NCI-H128 (cell line): ENCODE measurements around the gene SMYD4.
"Not testable (repeated sequence)": the region's sequence is repeated elsewhere in the genome, so short reads cannot be mapped to it uniquely, and the experiment has no call there.

Experiments used
- DNase-seq: peaks from one replicate; lab custom pipeline; 2025; ENCODE audit not compliant: unreplicated experiment; lab: John Stamatoyannopoulos, UW

Gene SMYD4

DNA sequence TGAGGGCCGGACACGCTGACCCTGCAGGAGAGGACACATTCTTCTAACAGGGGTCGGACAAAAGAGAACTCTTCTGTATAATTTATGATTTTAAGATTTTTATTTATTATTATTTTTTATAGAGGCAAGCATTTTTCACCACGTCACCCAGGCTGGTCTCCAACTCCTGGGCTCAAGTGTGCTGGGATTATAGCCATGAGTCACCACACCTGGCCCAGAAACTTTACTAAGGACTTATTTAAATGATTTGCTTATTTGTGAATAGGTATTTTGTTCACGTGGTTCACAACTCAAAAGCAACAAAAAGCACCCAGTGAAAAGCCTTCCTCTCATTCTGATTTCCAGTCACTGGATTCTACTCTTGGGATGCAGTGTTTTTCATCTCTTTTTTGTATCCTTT is 70.2 kb downstream of the SMYD4 start:
- DNase-seq, result no peak

DNA sequence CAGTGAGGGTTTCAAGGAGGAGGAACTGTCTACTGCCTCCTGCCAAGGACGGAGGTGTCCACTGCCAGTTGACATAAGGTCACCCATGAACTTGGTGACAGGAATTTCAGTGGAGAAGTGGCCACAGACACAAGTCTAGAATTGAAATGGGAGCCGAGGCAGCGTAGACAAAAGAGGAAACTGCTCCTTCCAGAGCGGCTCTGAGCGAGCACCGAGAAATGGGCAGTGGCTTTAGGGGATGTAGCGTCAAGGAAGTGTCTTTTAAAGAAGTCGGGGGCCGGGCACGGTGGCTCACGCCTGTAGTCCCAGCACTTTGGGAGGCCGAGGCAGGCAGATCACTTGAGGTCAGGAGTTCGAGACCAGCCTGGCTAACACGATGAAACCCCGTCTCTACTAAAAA is 70.9 kb downstream of the SMYD4 start:
- no peak for DNase-seq

DNA sequence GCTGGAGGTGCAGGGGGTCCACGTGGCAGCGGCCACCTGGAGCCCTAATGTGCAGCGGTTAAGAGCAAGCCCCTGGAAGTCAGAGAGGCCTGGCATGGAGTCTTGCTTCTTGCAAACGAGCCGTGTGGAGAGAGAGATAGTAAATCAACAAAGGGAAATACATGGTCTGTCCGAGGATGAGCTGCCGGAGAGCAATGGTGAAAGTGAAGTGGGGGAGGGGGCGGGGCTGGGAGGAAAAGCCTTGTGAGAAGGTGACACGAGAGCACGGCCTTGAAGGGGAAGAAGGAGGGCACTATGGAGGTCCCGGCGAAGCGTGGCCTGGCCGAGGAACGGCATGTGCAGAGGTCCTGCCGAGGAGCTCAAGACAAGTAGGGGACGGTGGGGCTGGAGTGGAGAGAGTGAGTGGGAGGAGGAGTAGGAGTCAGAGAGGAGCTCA is 73.9 kb downstream of the SMYD4 start:
- DNase-seq, result no peak

DNA sequence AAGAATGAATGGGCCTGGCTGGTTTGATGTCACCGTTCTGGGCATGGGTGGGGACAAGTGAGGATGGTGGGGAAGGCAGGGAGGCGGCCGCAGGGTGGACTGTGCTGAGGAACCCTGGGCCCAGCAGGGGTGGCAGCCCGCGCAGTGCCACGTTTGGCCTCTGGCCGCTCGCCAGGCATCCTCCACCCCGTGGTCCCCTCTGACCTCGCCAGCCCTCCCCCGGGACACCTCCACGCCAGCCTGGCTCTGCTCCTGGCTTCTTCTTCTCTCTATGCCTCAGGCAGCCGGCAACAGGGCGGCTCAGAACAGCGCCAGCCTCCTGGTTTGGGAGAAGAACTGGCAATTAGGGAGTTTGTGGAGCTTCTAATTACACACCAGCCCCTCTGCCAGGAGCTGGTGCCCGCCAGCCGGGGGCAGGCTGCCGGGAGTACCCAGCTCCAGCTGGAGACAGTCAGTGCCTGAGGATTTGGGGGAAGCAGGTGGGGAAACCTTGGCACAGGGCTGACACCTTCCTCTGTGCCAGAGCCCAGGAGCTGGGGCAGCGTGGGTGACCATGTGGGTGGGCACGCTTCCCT is 74.4 kb downstream of the SMYD4 start:
- no peak for DNase-seq

DNA sequence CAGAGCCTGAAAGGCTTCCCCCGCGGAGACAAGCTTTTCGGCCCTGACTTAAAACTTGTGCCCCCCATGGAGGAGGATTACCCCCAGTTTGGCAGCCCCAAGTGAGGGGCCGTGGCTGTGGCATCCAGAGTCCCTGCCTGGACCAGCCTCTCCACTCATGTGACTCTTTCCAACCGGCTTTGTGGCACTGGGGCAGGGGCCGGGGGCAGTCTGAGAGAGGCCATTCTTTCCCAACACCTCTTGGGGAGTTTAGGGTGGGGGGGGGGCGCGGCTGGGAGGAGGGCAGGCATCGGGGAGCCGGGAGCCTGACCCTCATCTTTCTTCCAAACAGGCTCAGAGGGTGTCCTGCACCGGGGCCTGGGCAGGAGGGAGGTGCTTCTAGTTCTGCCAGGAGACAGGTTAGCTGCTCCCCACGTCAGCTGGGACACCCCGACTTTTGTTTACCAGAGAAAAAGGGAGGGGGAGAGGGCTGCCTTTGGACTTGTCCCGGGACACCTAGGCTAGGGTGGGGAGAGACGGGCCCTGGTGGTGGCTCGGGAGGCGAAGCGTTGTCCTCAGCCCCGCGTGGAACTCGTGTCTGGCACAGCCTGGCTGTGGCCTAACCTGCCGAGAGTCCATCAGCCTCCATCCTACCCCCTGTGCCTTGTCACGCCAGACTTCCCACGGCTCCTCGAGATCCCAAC is 75.1 kb downstream of the SMYD4 start:
- no peak for DNase-seq

DNA sequence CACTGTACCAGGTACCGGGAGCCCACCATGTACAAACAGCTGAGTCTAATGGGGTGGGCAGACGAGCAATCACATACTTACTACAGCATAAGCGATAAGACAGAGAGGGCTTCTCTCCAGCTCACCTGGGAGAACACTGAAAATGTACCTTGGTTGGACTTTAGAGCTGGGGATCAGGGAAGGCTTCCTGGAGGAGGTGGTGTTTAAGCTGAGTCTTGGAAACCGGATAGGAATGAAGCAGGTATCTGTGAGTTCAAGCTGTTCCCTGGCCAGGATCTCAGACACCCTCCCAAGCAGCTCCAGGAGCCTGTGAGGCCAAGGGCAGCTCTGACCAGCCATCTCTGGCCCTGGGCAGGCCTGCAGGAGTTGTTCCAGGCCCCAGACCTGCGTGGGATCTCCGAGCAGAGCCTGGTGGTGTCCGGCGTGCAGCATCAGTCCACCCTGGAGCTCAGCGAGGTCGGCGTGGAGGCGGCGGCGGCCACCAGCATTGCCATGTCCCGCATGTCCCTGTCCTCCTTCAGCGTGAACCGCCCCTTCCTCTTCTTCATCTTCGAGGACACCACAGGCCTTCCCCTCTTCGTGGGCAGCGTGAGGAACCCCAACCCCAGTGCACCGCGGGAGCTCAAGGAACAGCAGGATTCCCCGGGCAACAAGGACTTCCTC is 75.8 kb downstream of the SMYD4 start:
- no peak for DNase-seq

DNA sequence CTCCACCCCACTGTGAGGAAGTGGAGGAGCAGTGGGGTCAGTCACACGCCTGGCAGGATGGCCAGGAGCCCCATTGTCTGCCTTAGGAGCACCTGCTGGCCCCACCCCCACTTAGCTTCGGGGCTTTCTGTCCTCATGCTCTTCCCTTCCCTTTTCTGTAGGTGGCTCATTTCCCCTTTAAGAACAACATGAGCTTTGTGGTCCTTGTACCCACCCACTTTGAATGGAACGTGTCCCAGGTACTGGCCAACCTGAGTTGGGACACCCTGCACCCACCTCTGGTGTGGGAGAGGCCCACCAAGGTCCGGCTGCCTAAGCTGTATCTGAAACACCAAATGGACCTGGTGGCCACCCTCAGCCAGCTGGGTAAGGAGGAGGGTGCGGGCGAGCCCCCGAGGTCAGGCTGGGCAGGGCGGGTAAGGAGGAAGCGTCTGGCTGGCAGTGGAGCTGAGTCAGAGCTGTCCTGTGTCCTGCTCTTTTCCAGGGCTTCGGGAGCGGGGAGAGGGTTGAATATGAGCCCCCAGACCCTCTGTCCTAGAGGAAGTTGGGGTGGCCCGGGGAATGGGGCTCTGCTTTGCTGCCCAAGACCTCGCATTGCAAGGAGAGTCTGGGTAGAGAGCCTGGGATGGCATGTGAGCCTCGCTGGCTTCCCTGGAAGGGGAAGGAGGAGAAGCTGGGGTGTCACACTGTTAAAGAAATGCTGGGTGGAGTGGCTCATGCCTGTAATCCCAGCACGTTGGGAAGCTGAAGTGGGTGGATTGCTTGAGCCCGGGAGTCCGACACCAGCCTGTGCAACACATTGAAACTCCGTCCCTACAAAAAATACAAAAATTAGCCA is 77.1 kb downstream of the SMYD4 start:
- no peak for DNase-seq

DNA sequence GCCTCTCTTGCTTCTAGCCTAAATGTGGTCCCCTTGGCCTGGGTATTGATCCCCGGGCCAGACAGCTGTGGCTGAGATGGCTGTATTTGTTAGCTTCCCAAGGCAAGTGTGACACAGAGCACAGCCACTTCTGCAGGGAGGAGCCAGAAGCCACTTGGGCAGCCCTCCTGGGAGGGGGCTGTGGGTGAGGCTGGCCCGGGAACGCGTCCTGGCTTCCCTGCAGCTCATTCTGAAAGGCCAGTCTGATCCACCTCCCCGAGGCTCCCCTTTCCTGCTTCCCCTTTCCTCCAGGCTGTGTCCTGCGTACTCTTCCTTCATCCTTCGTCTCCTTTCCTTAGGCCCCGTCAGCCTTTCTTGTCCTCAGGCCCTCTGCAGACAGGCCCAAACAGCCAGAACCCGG is 79.1 kb downstream of the SMYD4 start:
- DNase-seq, result no peak

DNA sequence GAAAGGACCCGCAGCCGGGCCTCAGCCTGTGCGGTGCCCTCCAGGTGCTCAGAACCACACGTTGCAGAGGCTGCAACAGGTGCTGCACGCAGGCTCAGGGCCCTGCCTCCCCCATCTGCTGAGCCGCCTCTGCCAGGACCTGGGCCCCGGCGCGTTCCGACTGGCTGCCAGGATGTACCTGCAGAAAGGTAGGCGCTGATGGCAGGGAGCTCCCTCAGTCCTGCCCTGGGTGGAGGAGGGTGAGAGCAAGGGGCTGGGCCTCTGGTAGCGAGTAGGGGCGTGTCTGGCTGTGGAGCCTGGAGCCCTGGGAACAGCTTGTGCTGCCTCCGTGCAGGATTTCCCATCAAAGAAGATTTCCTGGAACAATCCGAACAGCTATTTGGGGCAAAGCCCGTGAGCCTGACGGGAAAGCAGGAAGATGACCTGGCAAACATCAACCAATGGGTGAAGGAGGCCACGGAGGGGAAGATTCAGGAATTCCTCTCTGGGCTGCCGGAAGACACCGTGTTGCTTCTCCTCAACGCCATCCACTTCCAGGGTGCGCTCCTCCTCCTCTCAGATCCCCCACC is 82.6 kb downstream of the SMYD4 start:
- DNase-seq, result no peak

DNA sequence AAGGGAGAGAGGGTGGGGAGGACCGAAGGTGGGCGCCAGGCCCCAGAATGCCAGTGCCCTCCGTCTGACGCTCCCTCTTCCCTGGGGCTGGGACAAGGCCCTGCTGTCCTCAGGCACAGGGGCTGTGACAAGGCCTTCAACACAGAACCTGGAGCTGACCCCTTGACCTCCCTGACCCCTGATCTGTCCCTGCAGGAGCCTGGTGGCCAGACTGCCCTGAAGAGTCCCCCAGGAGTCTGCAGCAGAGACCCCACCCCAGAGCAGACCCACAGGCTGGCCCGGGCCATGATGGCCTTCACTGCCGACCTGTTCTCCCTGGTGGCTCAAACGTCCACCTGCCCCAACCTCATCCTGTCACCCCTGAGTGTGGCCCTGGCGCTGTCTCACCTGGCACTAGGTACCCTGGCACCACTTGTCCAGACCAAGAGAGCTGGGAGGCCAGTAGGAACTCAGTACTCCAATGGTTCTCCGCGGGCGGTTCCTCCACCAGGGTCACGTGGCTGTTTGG is 84.1 kb downstream of the SMYD4 start:
- no peak for DNase-seq

DNA sequence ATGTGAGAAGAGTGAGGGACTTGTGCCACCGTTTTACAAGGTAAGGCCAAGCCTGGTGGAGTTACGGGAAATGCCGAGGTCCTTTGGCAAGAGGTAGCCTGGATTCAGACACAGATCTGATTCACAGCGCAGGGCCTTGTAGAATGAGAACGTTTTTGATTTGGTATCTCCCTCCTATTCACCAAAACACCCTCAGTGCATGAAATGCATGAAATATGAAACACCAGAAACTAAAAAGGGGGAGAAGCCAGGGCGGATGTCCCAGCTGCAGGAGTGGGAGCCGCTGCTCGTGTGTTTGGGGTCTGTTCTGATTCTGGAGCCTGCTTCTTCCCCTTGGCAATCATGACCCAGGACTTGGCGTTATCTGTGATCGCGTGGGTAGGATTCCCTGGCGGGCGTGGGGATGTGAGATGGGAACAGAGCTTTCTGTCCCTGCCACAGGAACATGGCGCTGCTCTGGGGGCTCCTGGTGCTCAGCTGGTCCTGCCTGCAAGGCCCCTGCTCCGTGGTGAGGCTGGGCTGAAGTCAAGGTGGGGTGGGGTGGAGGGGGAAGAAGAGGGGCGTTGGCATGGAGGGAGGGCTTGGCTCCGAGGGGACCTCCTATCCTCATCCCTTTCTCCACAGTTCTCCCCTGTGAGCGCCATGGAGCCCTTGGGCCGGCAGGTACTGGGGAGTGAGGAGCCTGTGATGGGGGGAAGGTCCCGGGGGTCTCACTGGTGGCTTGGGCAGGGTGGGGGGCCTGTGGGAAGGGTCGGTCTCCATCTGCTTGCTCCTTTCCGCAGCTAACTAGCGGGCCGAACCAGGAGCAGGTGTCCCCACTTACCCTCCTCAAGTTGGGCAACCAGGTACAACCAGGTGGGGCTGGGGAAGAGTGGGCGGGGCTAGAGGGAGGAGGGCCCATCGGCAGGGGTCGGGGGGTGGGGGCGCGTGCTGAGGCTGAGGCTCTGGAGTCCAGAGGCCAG is 84.9 kb downstream of the SMYD4 start:
- DNase-seq, result no peak

DNA sequence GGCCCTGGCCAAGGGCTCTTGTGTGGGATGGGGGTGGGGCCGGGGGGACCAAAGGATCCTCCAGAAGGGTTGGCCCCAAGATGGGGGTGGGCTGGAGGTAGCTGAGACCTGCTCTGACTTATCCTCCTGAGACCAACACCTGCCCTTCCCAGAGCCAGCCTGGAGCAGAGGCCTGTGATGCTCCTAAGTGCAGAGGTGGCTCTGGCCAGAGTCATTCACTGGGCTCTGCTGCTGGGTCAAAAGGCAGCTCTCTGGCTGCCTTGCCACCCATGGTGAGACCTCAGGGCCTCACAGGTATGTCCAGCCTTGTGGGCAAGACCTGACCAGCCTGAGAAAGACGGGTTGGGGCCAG is 86.6 kb downstream of the SMYD4 start:
- DNase-seq, result no peak

DNA sequence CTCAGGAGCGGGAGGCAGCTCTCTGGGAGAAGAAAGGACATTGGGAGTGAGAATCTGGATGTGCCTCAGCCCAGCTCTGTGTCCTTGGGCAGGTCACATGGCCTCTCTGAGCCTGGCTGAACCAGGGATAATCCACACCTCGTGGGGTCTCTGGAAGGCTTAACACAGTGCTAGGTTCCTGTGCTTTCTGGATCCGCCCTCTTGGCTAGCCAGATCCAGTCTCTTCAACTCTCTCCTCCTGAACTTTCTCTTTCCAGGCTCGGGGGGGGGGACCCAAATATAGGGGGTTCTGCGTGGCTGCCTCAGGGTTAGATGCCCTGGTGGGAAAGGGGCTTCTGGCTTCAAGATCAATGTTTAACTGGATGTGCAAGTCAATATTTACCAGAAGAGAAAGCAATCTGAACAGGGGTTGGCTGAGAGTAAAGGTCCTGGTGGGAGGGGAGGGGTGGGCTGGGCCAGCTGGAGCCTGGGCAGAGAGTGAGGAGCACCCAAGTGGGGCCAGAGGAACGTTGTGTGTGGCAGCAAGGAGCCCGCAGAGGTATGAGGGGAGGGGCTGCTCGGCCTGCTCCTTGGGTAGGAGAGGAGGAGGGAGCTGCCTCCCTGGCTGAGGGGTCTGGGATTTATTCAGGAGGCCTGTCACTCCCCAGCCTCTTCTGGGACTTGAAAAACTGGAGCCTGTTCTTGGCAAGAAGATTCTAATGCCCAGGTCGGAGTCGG is 87.2 kb downstream of the SMYD4 start, which contains the start of gene SERPINF2:
Gene SERPINF2 (plus strand): TSS at position 501 of the 717 bp plus-strand sequence. CDS start 2,125 bp downstream, outside the sequence.
- no peak for DNase-seq

DNA sequence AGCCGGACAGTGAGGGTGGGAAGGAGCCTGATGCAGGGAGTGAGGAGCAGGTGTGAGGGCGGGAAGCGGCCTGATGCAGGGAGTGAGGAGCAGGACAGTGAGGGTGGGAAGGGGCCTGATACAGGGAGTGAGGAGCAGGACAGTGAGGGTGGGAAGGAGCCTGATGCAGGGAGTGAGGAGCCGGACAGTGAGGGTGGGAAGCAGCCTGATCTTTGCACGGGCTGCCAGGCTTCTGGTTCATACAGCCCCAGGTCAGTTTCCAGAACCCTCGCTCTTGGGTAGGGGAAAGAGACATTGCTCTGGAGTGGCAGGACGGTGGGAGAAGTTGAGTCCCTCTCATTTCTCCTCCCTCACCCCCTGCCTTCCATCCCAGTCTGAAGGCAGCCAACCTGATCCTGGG is 87.8 kb downstream of the SMYD4 start:
- not testable (repeated sequence) for DNase-seq

DNA sequence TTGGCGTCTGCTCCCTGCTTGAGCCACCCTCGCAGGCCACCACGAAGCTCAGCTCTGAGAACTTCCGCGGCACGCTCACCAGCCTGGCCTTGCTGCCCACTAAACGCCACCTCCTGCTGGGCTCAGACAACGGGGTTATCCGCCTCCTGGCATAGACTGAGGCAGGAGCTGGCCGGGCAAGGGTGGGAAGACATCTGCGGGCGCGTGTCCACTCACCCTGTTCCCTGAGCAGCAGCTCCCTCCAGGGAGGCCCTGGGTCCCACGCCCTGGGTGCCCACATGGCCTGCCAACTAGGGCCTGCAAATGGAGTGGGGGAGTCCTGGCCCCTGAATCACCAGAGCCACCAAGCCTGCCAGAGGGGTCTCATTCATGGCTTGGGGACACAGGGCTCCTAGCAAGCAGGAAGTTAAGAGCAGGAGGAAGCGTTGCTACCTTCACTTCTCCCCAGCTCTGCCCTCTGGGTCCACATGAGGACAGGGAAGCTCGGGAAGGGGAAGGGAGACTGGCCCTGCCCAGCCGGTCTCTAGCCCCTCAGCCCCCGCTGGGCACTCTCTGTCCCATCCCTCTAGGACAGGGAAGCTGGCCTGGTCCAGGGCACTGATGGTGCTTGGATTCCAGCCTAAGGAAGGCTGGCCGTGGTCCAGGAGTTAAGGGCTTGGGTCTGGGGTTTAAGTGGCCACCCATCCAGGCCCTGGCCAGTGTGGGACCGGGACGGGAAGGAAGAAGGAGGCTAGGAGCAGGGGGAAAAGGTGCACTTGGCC is 92.0 kb downstream of the SMYD4 start:
- DNase-seq, result no peak

DNA sequence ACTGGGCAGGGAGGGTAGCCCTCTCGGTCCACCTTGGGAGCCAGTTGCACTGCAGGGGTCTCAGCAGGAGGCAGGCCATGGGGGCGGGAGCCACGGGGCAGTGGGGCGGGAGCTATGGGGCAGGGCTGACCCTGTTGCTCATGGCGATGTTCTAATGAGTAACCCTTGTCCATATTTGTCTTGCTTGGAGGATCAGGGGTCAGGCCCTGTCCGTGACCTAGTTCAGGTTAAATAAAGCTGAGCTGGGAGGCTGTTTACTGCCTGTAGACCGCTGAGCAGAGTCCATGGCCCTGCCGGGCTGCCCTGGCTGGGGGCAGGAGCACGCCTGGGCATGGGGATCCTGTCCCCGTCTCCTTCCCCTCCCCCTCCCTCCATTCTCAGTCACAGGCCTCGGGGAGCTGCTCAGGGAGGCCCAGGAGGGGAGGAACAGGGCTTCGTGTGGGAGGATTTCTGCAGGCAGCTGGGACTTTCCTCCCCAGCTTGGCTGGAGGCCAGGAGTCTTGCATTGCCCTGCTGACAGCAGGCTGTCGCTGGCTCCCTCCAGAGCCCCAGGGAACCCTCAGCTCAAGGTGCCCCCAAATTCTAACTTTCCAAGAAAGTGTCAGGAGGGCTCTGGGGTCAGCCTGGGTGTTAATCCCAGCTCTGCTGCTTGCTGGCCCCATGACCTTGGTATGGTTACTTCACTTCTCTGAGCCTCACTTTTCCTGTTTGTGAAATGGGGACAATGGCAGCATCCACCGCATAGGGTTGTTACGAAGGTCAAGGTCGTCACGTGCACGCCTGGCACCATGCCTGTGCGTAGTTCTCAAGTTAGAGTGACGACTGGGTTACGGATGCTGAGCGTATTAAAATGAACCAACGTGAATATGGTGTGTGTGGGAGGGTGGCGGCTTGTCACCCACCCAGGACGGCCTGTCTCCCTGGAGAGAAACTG is 93.1 kb downstream of the SMYD4 start:
- DNase-seq, result no peak

DNA sequence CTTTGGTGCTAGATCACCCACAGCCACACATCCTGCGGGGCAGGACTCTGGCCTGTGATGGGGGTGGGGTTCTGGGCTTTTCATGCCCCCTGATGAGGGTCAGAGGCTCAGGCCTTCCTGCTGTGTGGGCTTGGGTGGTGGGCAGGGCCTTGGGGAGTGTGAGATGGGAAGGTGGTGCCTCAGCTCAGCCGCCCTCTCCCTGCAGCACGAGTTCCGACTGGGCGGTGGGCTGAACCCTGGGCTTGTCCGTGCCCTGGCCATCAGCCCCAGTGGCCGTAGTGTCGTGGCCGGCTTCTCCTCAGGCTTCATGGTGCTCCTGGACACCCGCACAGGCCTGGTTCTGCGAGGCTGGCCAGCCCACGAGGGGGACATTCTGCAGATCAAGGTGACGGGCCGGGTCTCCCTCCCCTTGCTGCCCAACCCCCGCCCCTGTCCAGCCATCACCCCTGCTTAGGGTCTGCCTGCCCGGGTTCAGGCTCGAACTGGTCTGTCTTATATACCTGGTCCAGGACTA is 93.8 kb downstream of the SMYD4 start:
- DNase-seq, result no peak
